Bronchial epithelial cell (primary cell): ENCODE measurements around the gene MARCOL. TPM values are rescaled to one million over a fixed set of nuclear protein-coding genes. Genes with fewer than 3 reads are reported as not detected.

Experiments
- DNase-seq: peaks from one replicate; pipeline ENCODE4 v3.0.0-alpha.2; 2010; ENCODE audit warnings: low read depth
- FAIRE-seq: peaks from 2 replicates; lab custom pipeline; 2011; peaks lifted over from hg19 to GRCh38; lab: Jason Lieb, UNC
- H3K27me3 ChIP-seq: 2 replicates; pipeline ENCODE4 v1.5.1; 2011; ENCODE audit warnings: low read length; ENCODE audit not compliant: control insufficient read depth, insufficient read depth
- H3K36me3 ChIP-seq: 2 replicates; pipeline ENCODE4 v1.5.1; 2011; ENCODE audit warnings: low read length; ENCODE audit not compliant: control insufficient read depth, insufficient read depth
- H3K4me3 ChIP-seq: 2 replicates; pipeline ENCODE4 v1.5.1; 2011; ENCODE audit warnings: mild to moderate bottlenecking, low read depth, low read length, control low read depth
- CTCF ChIP-seq: IDR thresholded peaks from 2 replicates; pipeline ENCODE4 v1.5.1; 2011; ENCODE audit warnings: mild to moderate bottlenecking, moderate library complexity, low read length, control low read depth, inconsistent platforms; ENCODE audit not compliant: insufficient read depth, severe bottlenecking
- total RNA-seq: library from RNA; depleted of rRNA; stranded (reverse); fragments of >200 nt; gene quantifications from 2 replicates; pipeline ENCODE4 v1.2.1, GENCODE V29; 2014

Gene MARCOL
- total RNA-seq, 1 donor from 2014 or later = not detected

GRCh38 chr5:148205044-148205806 lies 33.1 kb upstream of the MARCOL start:
- no peak for FAIRE-seq
- H3K4me3 ChIP-seq = no peak overlapping the region
- no peak for DNase-seq
- no peaks in the 10 kb centered on the region for H3K36me3 ChIP-seq
- TF ChIP-seq CTCF = no peak
- no peaks in the 10 kb centered on the region for H3K27me3 ChIP-seq

- H3K36me3 ChIP-seq = no peaks in the 10 kb centered on the region
- FAIRE-seq = no peak
- no peak for TF ChIP-seq CTCF
- DNase-seq = no peak
- no peaks in the 10 kb centered on the region for H3K27me3 ChIP-seq
- H3K4me3 ChIP-seq = no peak overlapping the region
Measured at GRCh38 chr5:148205865-148206264, 32.5 kb upstream of the MARCOL start.

- TF ChIP-seq CTCF = no peak
- no peak for DNase-seq
Measured at GRCh38 chr5:148206620-148207019, 31.7 kb upstream of the MARCOL start.

GRCh38 chr5:148208226-148208625 lies 30.1 kb upstream of the MARCOL start:
- H3K36me3 ChIP-seq = no peaks in the 10 kb centered on the region
- FAIRE-seq (no peak), DNase-seq (peak; percentile 54)
- no peak overlapping the region for H3K4me3 ChIP-seq
- TF ChIP-seq CTCF = no peak
- H3K27me3 ChIP-seq = no peaks in the 10 kb centered on the region

More at GRCh38 chr5:148206620-148207019, 31.7 kb upstream of the MARCOL start:
- no peak overlapping the region for H3K4me3 ChIP-seq
- no peaks in the 10 kb centered on the region for H3K36me3 ChIP-seq
- no peaks in the 10 kb centered on the region for H3K27me3 ChIP-seq
- no peak for FAIRE-seq

- DNase-seq (no peak), FAIRE-seq (no peak)
- TF ChIP-seq CTCF = no peak
- Histone ChIP-seq H3K27me3 (no peaks in the 10 kb centered on the region), H3K36me3 (no peaks in the 10 kb centered on the region), H3K4me3 (no peak overlapping the region)
Measured at GRCh38 chr5:148209151-148209770, 29.1 kb upstream of the MARCOL start.
